H1 (cell line): ENCODE results near the gene KRT81.

ENCODE experiments used
- BACH1 ChIP-seq: IDR thresholded peaks from 2 replicates; pipeline ENCODE4 v1.6.1; 2012; ENCODE audit warnings: low read length, improper control_type of control experiment
- CTCF ChIP-seq, 3 experiments: IDR thresholded peaks; 1 replicate in 2 of 3; 2 replicates in 1 of 3; pipeline versions ENCODE4 v1.5.1 to v1.6.1; 2011; ENCODE audit warnings: low read length in 3 of 3, mild to moderate bottlenecking in 3 of 3, inconsistent platforms in 2 of 3, low read depth in 1 of 3, moderate library complexity in 1 of 3; ENCODE audit not compliant: insufficient read depth in 1 of 3; ENCODE audit errors: control extremely low read depth in 1 of 3
- EP300 ChIP-seq, 2 experiments: IDR thresholded peaks; 1 replicate in 1 of 2; 2 replicates in 1 of 2; pipeline ENCODE4 v1.6.1; 2011 to 2012; ENCODE audit warnings: low read depth in 2 of 2, low read length in 2 of 2, mild to moderate bottlenecking in 2 of 2, borderline replicate concordance in 1 of 2, inconsistent platforms in 1 of 2, moderate library complexity in 1 of 2
- EZH2 ChIP-seq: fragments of 200-600 bp; sonication (generic); IDR thresholded peaks from 2 replicates; pipeline ENCODE4 v1.7.1; 2012; ENCODE audit warnings: low read depth, mild to moderate bottlenecking, moderate library complexity, low read length, inconsistent platforms; ENCODE audit not compliant: severe bottlenecking
- HDAC2 ChIP-seq, 2 experiments: fragments of 300-600 bp in 1 of 2; sonication (generic) in 1 of 2; IDR thresholded peaks; 2 replicates each; pipeline ENCODE4 v1.6.1; 2011 to 2012; ENCODE audit warnings: low read depth in 2 of 2, low read length in 2 of 2, mild to moderate bottlenecking in 2 of 2, moderate library complexity in 2 of 2, borderline replicate concordance in 1 of 2, inconsistent platforms in 1 of 2
- MAFK ChIP-seq: IDR thresholded peaks from 2 replicates; pipeline ENCODE4 v1.6.1; 2012; ENCODE audit warnings: low read depth, mild to moderate bottlenecking, improper control_type of control experiment, low read length
- NRF1 ChIP-seq: IDR thresholded peaks from 2 replicates; pipeline ENCODE4 v1.6.1; 2011; ENCODE audit warnings: mild to moderate bottlenecking, low read depth, low read length, improper control_type of control experiment
- POLR2A ChIP-seq, 2 experiments: IDR thresholded peaks; 1 replicate in 1 of 2; 2 replicates in 1 of 2; pipeline ENCODE4 v1.6.1; 2011; ENCODE audit warnings: low read depth in 2 of 2, low read length in 2 of 2, mild to moderate bottlenecking in 2 of 2; ENCODE audit errors: control extremely low read depth in 1 of 2
- RAD21 ChIP-seq, 2 experiments: IDR thresholded peaks in 1 of 2; conservative IDR thresholded peaks in 1 of 2; 2 replicates each; pipeline ENCODE4 v1.6.1; 2011; ENCODE audit warnings: low read depth in 2 of 2, low read length in 2 of 2, improper control_type of control experiment in 1 of 2, inconsistent platforms in 1 of 2, mild to moderate bottlenecking in 1 of 2, moderate library complexity in 1 of 2
- SIRT6 ChIP-seq: IDR thresholded peaks from one replicate; pipeline ENCODE4 v1.7.1; 2012; ENCODE audit warnings: low read length, inconsistent platforms
- SP2 ChIP-seq: IDR thresholded peaks from 2 replicates; pipeline ENCODE4 v1.6.1; 2012; ENCODE audit warnings: mild to moderate bottlenecking, low read length, inconsistent platforms
- TF ChIP-seq, protein P1 (sequence below): IDR thresholded peaks from 2 replicates; pipeline ENCODE4 v1.6.1; 2012; ENCODE audit warnings: inconsistent platforms

DNA sequence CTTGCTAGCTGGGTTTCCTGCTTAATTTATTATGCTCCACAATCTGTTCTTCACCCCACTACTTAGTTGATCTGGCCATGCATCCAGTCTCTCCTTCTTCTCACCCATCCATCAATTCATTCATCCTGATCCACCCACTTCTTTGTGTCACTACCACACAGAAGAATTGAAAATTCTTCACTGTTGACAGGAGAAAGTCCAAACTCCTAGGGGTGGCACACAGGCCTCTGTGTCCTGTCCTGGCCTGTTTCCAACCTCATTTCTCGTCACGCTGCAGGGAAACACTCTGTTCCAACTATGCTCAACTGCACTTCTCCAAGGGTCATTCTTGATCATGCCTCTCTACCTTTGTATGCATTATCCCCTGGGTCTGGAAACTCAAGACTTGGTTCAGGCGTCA, 40.5 kb upstream of the KRT81 start:
- TF ChIP-seq CTCF (IDR thresholded peaks at IDR 0.05; ENCODE audit: control extremely low read depth in 1 of 3, insufficient read depth in 1 of 3, low read depth in 1 of 3, low read length in 3 of 3) (no peak), RAD21 (IDR thresholded peaks at IDR 0.05 in 1 of 2, conservative IDR thresholded peaks at IDR 0.05 in 1 of 2; ENCODE audit: low read depth in 2 of 2, low read length in 2 of 2) (no peak), MAFK (no peak), SP2 (no peak), NRF1 (no peak), EP300 (IDR thresholded peaks at IDR 0.05; ENCODE audit: borderline replicate concordance in 1 of 2, low read depth in 2 of 2, low read length in 2 of 2) (no peak), BACH1 (no peak), EZH2 (no peak), SIRT6 (no peak), POLR2A (IDR thresholded peaks at IDR 0.05; ENCODE audit: control extremely low read depth in 1 of 2, low read depth in 2 of 2, low read length in 2 of 2) (no peak), HDAC2 (IDR thresholded peaks at IDR 0.05; ENCODE audit: borderline replicate concordance in 1 of 2, low read depth in 2 of 2, low read length in 2 of 2) (no peak)
- TF ChIP-seq, protein P1, sequence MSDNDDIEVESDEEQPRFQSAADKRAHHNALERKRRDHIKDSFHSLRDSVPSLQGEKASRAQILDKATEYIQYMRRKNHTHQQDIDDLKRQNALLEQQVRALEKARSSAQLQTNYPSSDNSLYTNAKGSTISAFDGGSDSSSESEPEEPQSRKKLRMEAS = no peak
